GM12878 (cell line): ENCODE measurements around the gene ZNF646.

ENCODE experiments used
- CTCF ChIP-seq, 3 experiments: IDR thresholded peaks in 2 of 3; conservative IDR thresholded peaks in 1 of 3; 2 replicates each; pipeline ENCODE4 v1.5.1; 2011; ENCODE audit warnings: low read depth in 3 of 3, low read length in 3 of 3, mild to moderate bottlenecking in 3 of 3, control low read depth in 2 of 3, moderate library complexity in 2 of 3, inconsistent platforms in 1 of 3, mixed read lengths in 1 of 3; ENCODE audit not compliant: control insufficient read depth in 2 of 3, insufficient read depth in 1 of 3; ENCODE audit errors: extremely low read depth in 1 of 3
- EZH2 ChIP-seq: IDR thresholded peaks from 2 replicates; pipeline ENCODE4 v1.6.1; 2012; ENCODE audit warnings: low read depth, mild to moderate bottlenecking, control low read depth, inconsistent platforms, low read length, borderline replicate concordance; ENCODE audit not compliant: control insufficient read depth
- TAF1 ChIP-seq: IDR thresholded peaks from 2 replicates; pipeline ENCODE4 v1.6.1; 2011; ENCODE audit warnings: mild to moderate bottlenecking, low read depth, low read length, borderline replicate concordance

GRCh38 chr16:31089199-31089598 lies 15.0 kb downstream of the ZNF646 start:
- TF ChIP-seq CTCF (IDR thresholded peaks at IDR 0.05 in 2 of 3, conservative IDR thresholded peaks at IDR 0.05 in 1 of 3; ENCODE audit: control insufficient read depth in 2 of 3, extremely low read depth in 1 of 3, insufficient read depth in 1 of 3, low read depth in 3 of 3, low read length in 3 of 3), result no peak
- TF ChIP-seq EZH2, result no peak
- no peak for TF ChIP-seq TAF1
